PC-9 (cell line): ENCODE results near the gene SLC30A2. TPM values are rescaled to one million over a fixed set of nuclear protein-coding genes. Genes with fewer than 3 reads are reported as not detected.

ENCODE experiments used
- BruUV-seq: library from RNA; stranded (reverse); fragments of 400-500 nt; replicated peaks from 2 replicates; lab custom pipeline; 2021; lab: Mats Ljungman, UMichigan
- CTCF ChIA-PET: fragments of 300-600 bp; sonication (Branson Sonifier 250); formaldehyde crosslinking; loops from one replicate; lab custom pipeline; 2022; ENCODE audit warnings: antibody characterized with exemption; lab: Charles Lee
- POLR2A ChIA-PET: fragments of 300-600 bp; sonication (Branson Sonifier 250); formaldehyde crosslinking; loops from one replicate; lab custom pipeline; 2022; ENCODE audit warnings: antibody characterized with exemption; ENCODE audit not compliant: unreplicated experiment; lab: Charles Lee
- DNase-seq, 2 experiments: peaks; one replicate each; pipeline versions ENCODE4 v3.0.0 to v3.0.0-alpha.2; 2015 to 2022; ENCODE audit warnings: mixed read lengths in 1 of 2
- H2AFZ ChIP-seq: fragments of 200-600 bp; sonication (generic); 2 replicates; pipeline ENCODE4 v1.8.1; 2017; ENCODE audit warnings: antibody characterized with exemption
- H3F3A ChIP-seq: fragments of 200-600 bp; sonication (generic); 2 replicates; pipeline ENCODE4 v1.8.1; 2017; ENCODE audit warnings: antibody characterized with exemption, mild to moderate bottlenecking, low read depth; ENCODE audit not compliant: insufficient read depth
- H3K27ac ChIP-seq: fragments of 200-600 bp; sonication (generic); 2 replicates; pipeline ENCODE4 v1.6.1; 2016; ENCODE audit warnings: mixed run types
- H3K27me3 ChIP-seq: fragments of 200-600 bp; sonication (generic); 2 replicates; pipeline ENCODE4 v1.6.1; 2016; ENCODE audit warnings: low read depth, mixed run types; ENCODE audit not compliant: insufficient read depth
- H3K36me3 ChIP-seq: fragments of 200-600 bp; sonication (generic); 2 replicates; pipeline ENCODE4 v1.6.1; 2016; ENCODE audit warnings: low read depth, mixed run types
- H3K4me1 ChIP-seq: fragments of 200-600 bp; sonication (generic); replicated peaks from 2 replicates; pipeline ENCODE4 v1.6.1; 2016; ENCODE audit warnings: mixed run types; ENCODE audit not compliant: insufficient read depth
- H3K4me2 ChIP-seq: fragments of 200-600 bp; sonication (generic); 2 replicates; pipeline ENCODE4 v1.6.1; 2017; ENCODE audit warnings: mixed run types
- H3K4me3 ChIP-seq: fragments of 200-600 bp; sonication (generic); 2 replicates; pipeline ENCODE4 v1.6.1; 2016; ENCODE audit warnings: mixed run types
- H3K79me2 ChIP-seq: fragments of 200-600 bp; sonication (generic); 2 replicates; pipeline ENCODE4 v1.6.1; 2017; ENCODE audit warnings: low read depth, mixed run types
- H3K9me2 ChIP-seq: fragments of 200-600 bp; sonication (generic); 2 replicates; pipeline ENCODE4 v1.8.1; 2017; ENCODE audit warnings: mild to moderate bottlenecking; ENCODE audit not compliant: insufficient read depth
- H3K9me3 ChIP-seq: fragments of 200-600 bp; sonication (generic); 2 replicates; pipeline ENCODE4 v1.8.1; 2016; ENCODE audit warnings: low read depth; ENCODE audit not compliant: insufficient read depth
- H4K20me1 ChIP-seq: fragments of 200-600 bp; sonication (generic); 2 replicates; pipeline ENCODE4 v1.8.1; 2017; ENCODE audit not compliant: insufficient read depth
- CTCF ChIP-seq: fragments of 200-600 bp; sonication (generic); conservative IDR thresholded peaks from 2 replicates; pipeline ENCODE4 v1.6.1; 2017; ENCODE audit warnings: mixed run types, antibody characterized with exemption, mild to moderate bottlenecking, moderate library complexity
- EZH2 ChIP-seq: fragments of 200-600 bp; sonication (generic); IDR thresholded peaks from 2 replicates; pipeline ENCODE4 v1.8.0; 2017; ENCODE audit warnings: antibody characterized with exemption, low read depth
- intact Hi-C: fragments of 100-400 bp; cut with micrococcal nuclease; formaldehyde crosslinking; loops from one replicate; pipeline ENCODE4 v1.10.0; 2022; ENCODE audit not compliant: unreplicated experiment
- total RNA-seq: library from RNA; stranded (reverse); gene quantifications from 2 replicates; pipeline ENCODE4 v1.2.3, GENCODE V29; 2021

The SLC30A2 gene
- total RNA-seq, 1 experiment from 2014 or later = not detected

DNA sequence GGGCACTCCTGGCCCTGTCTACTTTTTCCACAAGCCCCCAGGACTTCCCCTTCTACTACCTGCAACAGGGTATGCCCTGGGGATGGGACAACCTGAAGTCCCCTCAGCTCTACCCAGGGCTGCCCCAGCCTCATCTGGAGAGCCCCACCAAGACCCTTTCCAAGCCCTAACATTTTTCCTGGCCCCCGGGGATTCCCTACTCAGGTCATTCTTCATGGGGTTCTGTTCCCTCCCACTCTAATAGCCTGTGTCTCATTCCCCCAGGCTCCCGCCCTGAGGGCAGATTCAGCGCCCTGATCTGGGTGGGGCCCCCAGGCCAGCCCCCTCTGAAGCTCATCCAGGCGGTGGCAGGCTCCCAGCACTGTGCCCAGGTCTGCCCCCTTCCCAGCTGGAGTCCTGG, 14.7 kb downstream of the SLC30A2 start:
- Histone ChIP-seq H3K4me3 (no peak overlapping the region), H3K27ac (no peak overlapping the region), H3K79me2 (no peaks in the 10 kb centered on the region), H3K9me3 (no peaks in the 10 kb centered on the region), H2AFZ (no peak overlapping the region), H3K9me2 (no peaks in the 10 kb centered on the region), H3F3A (no peaks in the 10 kb centered on the region), H3K4me2 (no peak overlapping the region), H3K27me3 (no peaks in the 10 kb centered on the region), H3K36me3 (no peaks in the 10 kb centered on the region), H3K4me1 (peaks cover 1% of the 10 kb centered on the region; the same call in 1 of the 2 replicates), H4K20me1 (no peaks in the 10 kb centered on the region)
- BruUV-seq = no TSS peak
- CTCF ChIA-PET = interaction anchor here (0.6 kb wide), 1 partner anchor 23 kb away, joined by 4 read pairs; no protein-coding TSS in a partner anchor
- intact Hi-C loops = no loop called here
- POLR2A ChIA-PET = no interaction called here
- no peak for DNase-seq
- TF ChIP-seq CTCF = no peak
- TF ChIP-seq EZH2 = no peak

DNA sequence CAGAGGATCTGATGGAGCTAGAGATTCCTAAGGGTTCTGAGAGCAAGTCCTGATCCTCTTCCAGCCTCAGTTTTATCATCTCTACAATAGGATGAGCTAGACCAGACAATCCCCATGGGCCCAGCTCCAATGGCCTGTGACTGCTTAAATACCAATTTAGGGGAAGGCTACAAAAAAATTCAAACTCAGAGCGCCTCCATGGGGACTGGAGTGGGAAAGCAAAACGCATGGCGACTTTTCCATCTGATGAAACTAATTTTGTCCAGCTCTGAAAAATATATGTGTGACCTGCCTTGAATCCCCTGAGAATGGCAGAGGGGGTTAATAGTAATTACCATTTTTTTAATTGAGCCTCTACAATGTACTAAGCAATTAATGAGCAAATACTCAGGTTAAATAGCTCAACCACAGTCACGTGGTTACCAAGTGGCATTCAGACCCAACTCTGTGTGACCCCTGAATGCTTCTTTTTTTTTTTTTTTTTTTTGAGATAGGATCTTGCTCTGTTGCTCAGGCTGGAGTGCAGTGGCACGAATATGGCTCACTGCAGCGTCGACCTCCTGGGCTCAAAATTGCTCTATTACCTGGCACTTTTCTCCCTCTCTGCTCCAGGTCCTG, 15.9 kb downstream of the SLC30A2 start:
- no peak overlapping the region for H3K4me3 ChIP-seq
- intact Hi-C loops = no loop called here
- no peaks in the 10 kb centered on the region for H3F3A ChIP-seq
- H3K9me2 ChIP-seq = no peaks in the 10 kb centered on the region
- H3K4me2 ChIP-seq = no peak overlapping the region
- no peaks in the 10 kb centered on the region for H3K9me3 ChIP-seq
- no peak for DNase-seq
- H2AFZ ChIP-seq = no peak overlapping the region
- H3K4me1 ChIP-seq = no peaks in the 10 kb centered on the region
- no peaks in the 10 kb centered on the region for H3K36me3 ChIP-seq
- ChIA-PET POLR2A (interaction anchor here (0.5 to 0.6 kb wide), 3 partner anchors 20 to 205 kb away, joined by 3 to 5 read pairs (median 3); no protein-coding TSS in a partner anchor), CTCF (no interaction called here)
- TF ChIP-seq CTCF (no peak), EZH2 (no peak)
- no peaks in the 10 kb centered on the region for H4K20me1 ChIP-seq
- BruUV-seq = no TSS peak
- H3K27me3 ChIP-seq = no peaks in the 10 kb centered on the region
- no peaks in the 10 kb centered on the region for H3K79me2 ChIP-seq
- H3K27ac ChIP-seq = no peak overlapping the region

DNA sequence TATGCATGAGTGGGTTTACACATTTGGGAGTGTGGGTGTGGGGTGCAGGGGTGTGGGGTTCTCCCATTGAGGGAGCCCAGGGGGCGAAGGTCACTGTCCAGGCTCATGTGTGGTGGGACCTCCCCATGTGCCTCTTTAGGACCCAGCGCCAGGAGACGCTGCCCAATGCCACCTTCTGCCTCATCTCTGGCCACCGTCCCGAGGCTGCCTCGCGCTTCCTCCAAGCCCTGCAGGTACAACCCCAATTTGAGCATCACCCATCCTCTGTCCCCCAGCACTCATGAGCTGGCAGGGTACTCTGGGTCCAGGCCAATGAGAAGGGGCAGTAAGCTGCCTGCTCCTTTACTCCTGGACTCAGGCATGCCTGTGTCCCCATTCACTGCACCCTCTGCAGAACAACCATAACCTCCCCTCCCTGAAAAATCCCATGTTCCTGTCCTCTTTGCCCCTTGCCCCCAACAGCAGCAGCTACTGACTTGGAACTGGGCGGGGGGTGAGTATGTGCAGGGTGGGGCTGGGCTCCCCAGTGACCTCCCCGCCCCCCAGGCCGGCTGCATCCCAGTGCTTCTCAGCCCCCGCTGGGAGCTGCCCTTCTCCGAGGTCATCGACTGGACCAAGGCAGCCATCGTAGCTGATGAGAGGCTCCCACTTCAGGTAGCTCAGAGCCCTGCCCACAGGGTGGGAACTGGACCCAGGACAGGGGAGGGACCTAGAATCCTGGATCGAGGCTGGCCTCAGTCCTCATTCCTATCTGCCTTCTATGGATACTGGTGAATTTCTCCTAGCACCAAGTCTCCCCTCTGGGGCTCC, 16.7 kb downstream of the SLC30A2 start:
- H3K27me3 ChIP-seq = no peaks in the 10 kb centered on the region
- DNase-seq = no peak
- ChIA-PET POLR2A (interaction anchor here (0.6 kb wide), 1 partner anchor 19 kb away, joined by 3 read pairs; no protein-coding TSS in a partner anchor), CTCF (no interaction called here)
- intact Hi-C loops = no loop called here
- no peak overlapping the region for H3K4me2 ChIP-seq
- no peak overlapping the region for H3K4me3 ChIP-seq
- H3F3A ChIP-seq = no peaks in the 10 kb centered on the region
- BruUV-seq = no TSS peak
- H3K4me1 ChIP-seq = no peaks in the 10 kb centered on the region
- no peak overlapping the region for H3K27ac ChIP-seq
- H3K36me3 ChIP-seq = no peaks in the 10 kb centered on the region
- TF ChIP-seq CTCF (no peak), EZH2 (no peak)
- H3K9me2 ChIP-seq = no peaks in the 10 kb centered on the region
- no peaks in the 10 kb centered on the region for H3K79me2 ChIP-seq
- no peak overlapping the region for H2AFZ ChIP-seq
- H4K20me1 ChIP-seq = no peaks in the 10 kb centered on the region
- no peaks in the 10 kb centered on the region for H3K9me3 ChIP-seq
